ENCODE measurements around the gene ADAMTSL5.
A peak's percentile ranks its signal among the peaks of the same experiment; 100 is the strongest.
"Not testable (repeated sequence)": the region's sequence is repeated elsewhere in the genome, so short reads cannot be mapped to it uniquely, and the experiment has no call there.

Gene ADAMTSL5

GRCh38 chr19:1525343-1525742 is 12.5 kb upstream of the ADAMTSL5 start:
- H3K27me3 Mint-ChIP-seq = peaks cover 34 to 67% of the 10 kb centered on the region in 2 donors
- H3K4me3 Mint-ChIP-seq = no peak overlapping the region
- H3K36me3 Mint-ChIP-seq (ENCODE audit: insufficient read depth) = peaks cover 7% of the 10 kb centered on the region
- H3K4me1 Mint-ChIP-seq (ENCODE audit: low read depth in 2 of 2) = peaks cover 5 to 10% of the 10 kb centered on the region in 2 donors
- DNase-seq = no peak
- H3K27ac Mint-ChIP-seq = no peak overlapping the region
- H3K9me3 Mint-ChIP-seq = no peaks in the 10 kb centered on the region
- ATAC-seq (replicated peaks) = no peak

GRCh38 chr19:1524972-1525325 is 12.1 kb upstream of the ADAMTSL5 start:
- Mint-ChIP-seq H3K9me3 (no peaks in the 10 kb centered on the region), H3K27ac (no peak overlapping the region), H3K36me3 (ENCODE audit: insufficient read depth) (peaks cover 5% of the 10 kb centered on the region), H3K4me1 (ENCODE audit: low read depth in 2 of 2) (peaks cover 5 to 10% of the 10 kb centered on the region in 2 donors), H3K27me3 (peaks cover 30 to 63% of the 10 kb centered on the region in 2 donors), H3K4me3 (no peak overlapping the region)
- ATAC-seq (replicated peaks) = no peak
- DNase-seq = no peak

- Mint-ChIP-seq H3K27me3 (peaks cover 28 to 58% of the 10 kb centered on the region in 2 donors), H3K36me3 (ENCODE audit: insufficient read depth) (peaks cover 3% of the 10 kb centered on the region), H3K4me1 (ENCODE audit: low read depth in 2 of 2) (peaks cover 5 to 10% of the 10 kb centered on the region in 2 donors), H3K27ac (no peak overlapping the region), H3K9me3 (no peaks in the 10 kb centered on the region), H3K4me3 (no peak overlapping the region)
- DNase-seq (no peak), ATAC-seq (replicated peaks) (no peak)
Measured at GRCh38 chr19:1524287-1524971, 11.6 kb upstream of the ADAMTSL5 start.

- no peak within 1 kb of the TSS for H3K4me3 Mint-ChIP-seq
- no peak for ATAC-seq (replicated peaks)
- H3K27me3 Mint-ChIP-seq = peaks cover 28 to 60% of the 10 kb centered on the region in 2 donors
- H3K27ac Mint-ChIP-seq = no peak within 1 kb of the TSS
- no peak for DNase-seq
- no peaks in the 10 kb centered on the region for H3K9me3 Mint-ChIP-seq
- peaks cover 3% of the 10 kb centered on the region for H3K36me3 Mint-ChIP-seq (ENCODE audit: insufficient read depth)
- peaks cover 5 to 10% of the 10 kb centered on the region in 2 donors for H3K4me1 Mint-ChIP-seq (ENCODE audit: low read depth in 2 of 2)
Measured at GRCh38 chr19:1523412-1524286, 10.8 kb upstream of the ADAMTSL5 start, which contains the start of gene PLK5. Gene PLK5 (plus strand): TSS chr19:1524077. CDS start chr19:1526997, 2,920 bp downstream.

- Mint-ChIP-seq H3K36me3 (ENCODE audit: insufficient read depth) (peaks cover 6% of the 10 kb centered on the region), H3K4me3 (no peak overlapping the region)
Measured at GRCh38 chr19:1522838-1523237, 10.0 kb upstream of the ADAMTSL5 start.

DNA sequence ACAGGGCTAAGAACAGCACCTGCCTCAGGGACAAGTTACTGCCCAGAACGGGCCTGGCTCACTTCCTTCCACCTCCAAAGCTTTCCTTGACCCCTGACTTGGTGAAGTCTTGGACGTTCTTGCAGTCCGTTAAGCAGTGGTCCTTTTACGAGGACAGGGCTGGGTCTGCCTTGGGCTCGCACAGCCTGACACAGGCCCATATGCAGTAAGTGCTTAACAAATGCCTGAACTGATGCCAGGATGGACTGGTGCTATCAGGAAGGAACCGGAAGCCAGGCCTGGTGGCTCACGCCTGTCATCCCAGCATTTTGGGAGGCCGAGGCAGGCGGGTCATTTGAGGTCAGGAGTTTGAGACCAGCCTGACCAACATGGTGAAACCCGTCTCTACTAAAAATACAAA is 9.2 kb upstream of the ADAMTSL5 start:
- H3K27me3 Mint-ChIP-seq = peaks cover 22 to 60% of the 10 kb centered on the region in 2 donors
- no peak for DNase-seq
- no peak for ATAC-seq (replicated peaks)
- H3K4me1 Mint-ChIP-seq (ENCODE audit: low read depth in 2 of 2) = peaks cover 5 to 9% of the 10 kb centered on the region in 2 donors
- H3K27ac Mint-ChIP-seq = no peak overlapping the region
- H3K4me3 Mint-ChIP-seq = no peak overlapping the region
- peaks cover 6% of the 10 kb centered on the region for H3K36me3 Mint-ChIP-seq (ENCODE audit: insufficient read depth)
- H3K9me3 Mint-ChIP-seq = no peaks in the 10 kb centered on the region

More at GRCh38 chr19:1522838-1523237, 10.0 kb upstream of the ADAMTSL5 start:
- H3K9me3 Mint-ChIP-seq = no peaks in the 10 kb centered on the region
- H3K27ac Mint-ChIP-seq = no peak overlapping the region
- no peak for DNase-seq
- H3K4me1 Mint-ChIP-seq (ENCODE audit: low read depth in 2 of 2) = peaks cover 5 to 10% of the 10 kb centered on the region in 2 donors
- H3K27me3 Mint-ChIP-seq = peaks cover 28 to 67% of the 10 kb centered on the region in 2 donors
- no peak for ATAC-seq (replicated peaks)

- H3K9me3 Mint-ChIP-seq = no peaks in the 10 kb centered on the region
- peaks cover 25 to 60% of the 10 kb centered on the region in 2 donors for H3K27me3 Mint-ChIP-seq
- H3K4me1 Mint-ChIP-seq (ENCODE audit: low read depth in 2 of 2) = peaks cover 5 to 9% of the 10 kb centered on the region in 2 donors
- H3K4me3 Mint-ChIP-seq = no peak overlapping the region
- peaks cover 6% of the 10 kb centered on the region for H3K36me3 Mint-ChIP-seq (ENCODE audit: insufficient read depth)
- H3K27ac Mint-ChIP-seq = no peak overlapping the region
- DNase-seq = no peak
- no peak for ATAC-seq (replicated peaks)
Measured at GRCh38 chr19:1521636-1522035, 8.8 kb upstream of the ADAMTSL5 start.

DNA sequence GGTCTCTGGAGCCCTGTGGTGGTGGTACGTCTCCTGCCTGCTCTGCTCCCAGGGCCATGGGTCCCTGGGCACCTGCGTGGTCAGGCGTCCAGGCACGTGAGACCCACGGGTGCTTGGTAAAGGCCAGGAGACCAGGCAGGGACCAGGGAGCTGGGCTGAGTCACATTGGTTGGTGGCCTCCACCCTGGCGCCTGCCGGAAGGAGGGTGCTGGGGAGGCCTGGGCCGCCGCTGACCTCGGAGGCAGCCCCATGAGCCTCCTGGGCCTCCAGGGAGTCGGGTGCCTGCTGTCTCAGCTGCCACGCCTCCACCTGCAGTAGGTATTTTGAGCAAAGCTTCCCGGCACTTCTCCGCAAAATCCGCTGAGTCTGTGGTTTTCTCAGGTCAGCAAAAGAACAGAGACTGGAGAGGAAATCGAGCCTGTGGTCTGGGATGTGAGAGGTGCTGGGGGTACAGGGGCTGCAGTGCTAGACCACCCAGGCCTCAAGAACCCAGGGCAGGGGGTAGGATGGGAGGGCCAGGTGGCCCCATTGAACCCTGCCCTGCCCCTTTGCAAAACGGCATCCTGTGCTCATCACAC is 7.5 kb upstream of the ADAMTSL5 start:
- DNase-seq (no peak), ATAC-seq (replicated peaks) (no peak)
- Mint-ChIP-seq H3K27ac (no peak overlapping the region), H3K4me3 (no peak overlapping the region), H3K27me3 (peaks cover 20 to 54% of the 10 kb centered on the region in 2 donors), H3K9me3 (no peaks in the 10 kb centered on the region), H3K4me1 (ENCODE audit: low read depth in 2 of 2) (peaks cover 3 to 5% of the 10 kb centered on the region in 2 donors), H3K36me3 (ENCODE audit: insufficient read depth) (peaks cover 4% of the 10 kb centered on the region)

GRCh38 chr19:1519802-1520201 is 7.0 kb upstream of the ADAMTSL5 start:
- not testable (repeated sequence) for ATAC-seq (replicated peaks); H3K4me3 Mint-ChIP-seq; H3K36me3 Mint-ChIP-seq (ENCODE audit: insufficient read depth); H3K27ac Mint-ChIP-seq; H3K4me1 Mint-ChIP-seq (ENCODE audit: low read depth in 2 of 2); H3K9me3 Mint-ChIP-seq; DNase-seq
- H3K27me3 Mint-ChIP-seq = peaks cover 15 to 50% of the 10 kb centered on the region in 2 donors

DNA sequence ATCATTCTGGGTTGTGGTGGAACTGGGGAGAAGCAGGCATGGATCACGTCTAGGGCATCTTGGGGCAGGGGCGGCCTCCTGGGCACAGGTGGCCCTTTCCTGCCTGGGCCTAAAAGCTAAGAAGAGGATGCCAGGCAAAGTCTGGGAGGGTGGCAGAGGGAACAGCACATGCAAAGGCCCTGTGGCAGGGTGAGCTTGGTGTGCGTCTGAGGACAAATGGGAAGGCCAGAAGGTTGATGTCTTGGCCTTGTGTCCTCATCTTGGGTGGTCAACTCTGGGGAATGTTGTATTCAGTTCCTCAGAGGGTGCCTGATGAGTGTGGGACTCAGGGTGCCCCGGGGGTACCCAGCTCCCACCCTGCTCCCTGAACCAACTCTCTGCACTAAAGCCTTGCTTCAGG is 5.7 kb upstream of the ADAMTSL5 start:
- H3K9me3 Mint-ChIP-seq = no peaks in the 10 kb centered on the region
- H3K4me1 Mint-ChIP-seq (ENCODE audit: low read depth in 2 of 2) = no peaks in the 10 kb centered on the region
- no peak for ATAC-seq (replicated peaks)
- peaks cover 10 to 41% of the 10 kb centered on the region in 2 donors for H3K27me3 Mint-ChIP-seq
- peaks cover 4% of the 10 kb centered on the region for H3K36me3 Mint-ChIP-seq (ENCODE audit: insufficient read depth)
- no peak overlapping the region for H3K4me3 Mint-ChIP-seq
- no peak for DNase-seq
- no peak overlapping the region for H3K27ac Mint-ChIP-seq

GRCh38 chr19:1516395-1516753 is 3.6 kb upstream of the ADAMTSL5 start:
- H3K27ac Mint-ChIP-seq = no peak overlapping the region
- no peak overlapping the region for H3K4me3 Mint-ChIP-seq
- peaks cover 10 to 24% of the 10 kb centered on the region in 2 donors for H3K27me3 Mint-ChIP-seq

DNA sequence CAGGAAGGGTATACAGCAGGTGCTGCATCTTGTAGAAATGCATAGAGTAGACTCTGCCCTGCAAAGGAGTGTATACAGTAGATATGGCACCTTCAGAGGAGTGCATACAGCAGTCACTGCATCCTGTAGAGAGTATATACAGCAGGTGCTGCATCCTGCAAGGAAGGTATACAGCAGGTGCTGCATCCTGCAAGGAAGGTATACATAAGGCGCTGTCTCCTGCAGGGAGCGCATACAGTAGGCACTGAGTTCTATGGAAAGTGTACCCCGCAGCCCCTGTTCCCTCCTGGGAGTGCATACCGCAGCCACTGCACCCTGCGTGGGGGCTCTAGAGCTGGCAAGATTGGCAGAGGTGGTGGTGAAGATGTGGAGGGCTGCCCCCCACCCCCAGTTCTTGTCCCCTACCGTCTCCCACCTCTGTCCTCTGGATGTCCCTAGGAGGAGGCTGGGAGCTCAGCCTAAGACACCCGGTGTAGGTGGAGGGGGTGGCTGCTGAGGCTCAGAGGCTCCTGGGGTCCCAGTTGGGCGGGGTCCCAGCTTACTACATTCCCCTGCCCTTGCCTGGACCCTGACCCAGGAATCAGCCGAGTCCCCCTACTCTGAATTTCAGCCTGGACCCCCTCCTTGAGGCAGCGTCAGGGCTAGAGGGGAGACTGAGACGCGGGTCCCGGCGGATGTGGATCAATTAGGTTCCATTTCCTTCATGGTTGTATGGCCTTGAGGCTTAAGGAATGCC is 2.3 kb upstream of the ADAMTSL5 start:
- Mint-ChIP-seq H3K36me3 (ENCODE audit: insufficient read depth) (peaks cover 4% of the 10 kb centered on the region), H3K27me3 (peaks cover 10 to 28% of the 10 kb centered on the region in 2 donors), H3K9me3 (no peaks in the 10 kb centered on the region), H3K27ac (no peak overlapping the region), H3K4me1 (ENCODE audit: low read depth in 2 of 2) (no peaks in the 10 kb centered on the region), H3K4me3 (no peak overlapping the region)
- ATAC-seq (replicated peaks) = no peak
- no peak for DNase-seq

More at GRCh38 chr19:1516395-1516753, 3.6 kb upstream of the ADAMTSL5 start:
- Mint-ChIP-seq H3K36me3 (ENCODE audit: insufficient read depth) (peaks cover 4% of the 10 kb centered on the region), H3K9me3 (no peaks in the 10 kb centered on the region), H3K4me1 (ENCODE audit: low read depth in 2 of 2) (no peaks in the 10 kb centered on the region)
- DNase-seq = no peak
- no peak for ATAC-seq (replicated peaks)

DNA sequence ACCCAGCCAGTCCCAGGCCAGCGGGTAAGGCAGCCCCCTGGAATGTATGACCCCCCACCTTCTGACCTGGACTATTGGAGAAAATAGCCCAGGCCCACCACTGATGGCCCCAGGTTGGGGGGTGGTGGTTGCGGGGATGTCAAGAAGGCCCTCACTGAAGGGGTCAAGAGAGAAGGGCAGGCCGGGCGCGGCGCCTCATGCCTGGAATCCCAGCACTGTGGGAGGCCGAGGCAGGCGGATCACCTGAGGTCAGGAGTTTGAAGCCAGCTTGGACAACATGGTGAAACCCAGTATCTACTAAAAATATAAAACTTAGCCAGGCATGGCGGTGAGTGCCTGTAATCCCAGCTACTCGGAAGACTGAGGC is 1.5 kb upstream of the ADAMTSL5 start:
- Mint-ChIP-seq H3K36me3 (ENCODE audit: insufficient read depth) (peaks cover 4% of the 10 kb centered on the region), H3K4me3 (peak overlapping the region; percentile 41 to 53), H3K27me3 (peaks cover 10 to 31% of the 10 kb centered on the region in 2 donors), H3K27ac (no peak overlapping the region), H3K4me1 (ENCODE audit: low read depth in 2 of 2) (no peaks in the 10 kb centered on the region), H3K9me3 (no peaks in the 10 kb centered on the region)
- DNase-seq (no peak), ATAC-seq (replicated peaks) (no peak)
